H1 (cell line): ENCODE measurements around the gene BZW2. TPM values are rescaled to one million over a fixed set of nuclear protein-coding genes. Genes with fewer than 3 reads are reported as not detected.

Source experiments
- CTCF ChIA-PET: fragments of 300-600 bp; sonication (Branson Sonifier 250); formaldehyde crosslinking; loops from one replicate; lab custom pipeline; 2021; ENCODE audit not compliant: partially characterized antibody; lab: Charles Lee
- POLR2A ChIA-PET: fragments of 300-600 bp; sonication (Branson Sonifier 250); formaldehyde crosslinking; loops from one replicate; lab custom pipeline; 2021; ENCODE audit warnings: inconsistent platforms; ENCODE audit not compliant: partially characterized antibody; lab: Charles Lee
- DNase-seq, 2 experiments: peaks; one replicate each; pipeline versions ENCODE4 v3.0.0 to v3.0.0-alpha.2; 2010 to 2022; ENCODE audit warnings: low spot score in 2 of 2, low read depth in 1 of 2, mixed read lengths in 1 of 2
- FAIRE-seq: peaks from 2 replicates; lab custom pipeline; 2011; peaks lifted over from hg19 to GRCh38; lab: Jason Lieb, UNC
- H2AFZ ChIP-seq: 2 replicates; pipeline ENCODE4 v1.8.1; 2012; ENCODE audit warnings: low read length, inconsistent platforms
- H2AK5ac ChIP-seq: 2 replicates; pipeline ENCODE4 v1.6.1; 2013; ENCODE audit warnings: low read depth, low read length
- H2BK120ac ChIP-seq: replicated peaks from 2 replicates; pipeline ENCODE3; 2013; ENCODE audit warnings: low read depth, low read length, inconsistent platforms
- H2BK12ac ChIP-seq: 2 replicates; pipeline ENCODE4 v1.6.1; 2013; ENCODE audit warnings: low read depth, low read length
- H2BK15ac ChIP-seq: 2 replicates; pipeline ENCODE4 v1.6.1; 2013; ENCODE audit warnings: low read length
- H2BK20ac ChIP-seq: 2 replicates; pipeline ENCODE4 v1.6.1; 2013; ENCODE audit warnings: low read length
- H2BK5ac ChIP-seq: 2 replicates; pipeline ENCODE4 v1.6.1; 2013; ENCODE audit warnings: low read depth, low read length
- H3K14ac ChIP-seq: 2 replicates; pipeline ENCODE4 v1.6.1; 2013; ENCODE audit warnings: inconsistent platforms; ENCODE audit not compliant: insufficient read length
- H3K18ac ChIP-seq: 2 replicates; pipeline ENCODE4 v1.6.1; 2013; ENCODE audit warnings: low read length; ENCODE audit errors: extremely low read depth
- H3K23ac ChIP-seq: 2 replicates; pipeline ENCODE4 v1.6.1; 2013; ENCODE audit warnings: inconsistent platforms; ENCODE audit not compliant: insufficient read length
- H3K23me2 ChIP-seq: 2 replicates; pipeline ENCODE4 v1.6.1; 2013; ENCODE audit warnings: low read depth, low read length
- H3K27ac ChIP-seq: 2 replicates; pipeline ENCODE4 v1.6.1; 2011; ENCODE audit warnings: low read depth, low read length, inconsistent platforms
- H3K27me3 ChIP-seq, 4 experiments: replicated peaks in 1 of 4; 1 replicate in 1 of 4; 2 replicates in 3 of 4; pipeline versions ENCODE4 v1.6.1 to v1.8.1; 2011 to 2013; ENCODE audit warnings: low read length in 3 of 4, mild to moderate bottlenecking in 3 of 4, inconsistent platforms in 2 of 4, mixed read lengths in 2 of 4, moderate library complexity in 1 of 4; ENCODE audit not compliant: control insufficient read depth in 3 of 4, insufficient read depth in 3 of 4; ENCODE audit errors: extremely low read depth in 1 of 4
- H3K36me3 ChIP-seq, 4 experiments: 2 replicates each; pipeline versions ENCODE4 v1.6.1 to v1.8.1; 2011 to 2013; ENCODE audit warnings: mild to moderate bottlenecking in 4 of 4, low read length in 3 of 4, moderate library complexity in 2 of 4, control low read depth in 1 of 4, inconsistent platforms in 1 of 4; ENCODE audit not compliant: insufficient read depth in 4 of 4, control insufficient read depth in 2 of 4
- H3K4ac ChIP-seq: replicated peaks from 2 replicates; pipeline ENCODE3; 2013; ENCODE audit warnings: low read length, low read depth, mixed read lengths, inconsistent platforms; ENCODE audit not compliant: insufficient read length
- H3K4me1 ChIP-seq, 4 experiments: replicated peaks in 1 of 4; 1 replicate in 1 of 4; 2 replicates in 3 of 4; pipeline versions ENCODE4 v1.6.1 to v1.8.1; 2011 to 2013; ENCODE audit warnings: low read length in 3 of 4, inconsistent platforms in 2 of 4, mixed read lengths in 1 of 4; ENCODE audit not compliant: insufficient read depth in 4 of 4, control insufficient read depth in 3 of 4
- H3K4me2 ChIP-seq, 2 experiments: 2 replicates each; pipeline versions ENCODE4 v1.6.1 to v1.8.1; 2011 to 2013; ENCODE audit warnings: low read depth in 2 of 2, low read length in 2 of 2, control low read depth in 1 of 2, inconsistent platforms in 1 of 2, mild to moderate bottlenecking in 1 of 2; ENCODE audit not compliant: insufficient read depth in 1 of 2
- H3K4me3 ChIP-seq, 4 experiments: fragments of 200-600, 300-600 bp in 1 of 4; sonication (generic), shearing (Covaris generic), sonication (Bioruptor Twin) in 1 of 4; 2 replicates each; pipeline versions ENCODE4 v1.5.1 to v1.8.1; 2011 to 2016; ENCODE audit warnings: low read length in 4 of 4, low read depth in 3 of 4, control low read depth in 2 of 4, inconsistent platforms in 2 of 4, mild to moderate bottlenecking in 2 of 4, mixed read lengths in 1 of 4, moderate library complexity in 1 of 4; ENCODE audit not compliant: insufficient read depth in 2 of 4; ENCODE audit errors: extremely low read depth in 1 of 4
- H3K56ac ChIP-seq: replicated peaks from 2 replicates; pipeline ENCODE3; 2013; ENCODE audit warnings: low read depth, mild to moderate bottlenecking, mixed read lengths, low read length, inconsistent platforms; ENCODE audit not compliant: insufficient read length
- H3K79me1 ChIP-seq: 2 replicates; pipeline ENCODE4 v1.6.1; 2013; ENCODE audit warnings: low read depth, low read length, control low read depth
- H3K79me2 ChIP-seq, 2 experiments: 2 replicates each; pipeline versions ENCODE4 v1.6.1 to v1.8.1; 2012 to 2013; ENCODE audit warnings: low read length in 2 of 2, mild to moderate bottlenecking in 2 of 2, inconsistent platforms in 1 of 2; ENCODE audit not compliant: insufficient read depth in 2 of 2, control insufficient read depth in 1 of 2
- H3K9ac ChIP-seq, 4 experiments: replicated peaks in 1 of 4; 1 replicate in 1 of 4; 2 replicates in 3 of 4; pipeline versions ENCODE4 v1.6.1 to v1.8.1; 2011 to 2013; ENCODE audit warnings: low read depth in 3 of 4, low read length in 3 of 4, control low read depth in 2 of 4, mild to moderate bottlenecking in 2 of 4, moderate library complexity in 2 of 4, inconsistent platforms in 1 of 4; ENCODE audit errors: extremely low read depth in 1 of 4
- H3K9me3 ChIP-seq, 2 experiments: 2 replicates each; pipeline versions ENCODE4 v1.6.1 to v1.8.1; 2012 to 2013; ENCODE audit warnings: mild to moderate bottlenecking in 2 of 2, moderate library complexity in 2 of 2, control low read depth in 1 of 2, inconsistent platforms in 1 of 2, low read depth in 1 of 2, low read length in 1 of 2, mixed read lengths in 1 of 2; ENCODE audit not compliant: insufficient read depth in 2 of 2
- H4K20me1 ChIP-seq, 2 experiments: replicated peaks in 1 of 2; 2 replicates each; pipeline versions ENCODE3 to v1.8.1; 2011 to 2013; ENCODE audit warnings: inconsistent platforms in 2 of 2, low read length in 2 of 2, mild to moderate bottlenecking in 1 of 2; ENCODE audit not compliant: insufficient read depth in 2 of 2, control insufficient read depth in 1 of 2
- H4K5ac ChIP-seq: 2 replicates; pipeline ENCODE4 v1.6.1; 2013; ENCODE audit warnings: low read length, low read depth, mixed read lengths, inconsistent platforms; ENCODE audit not compliant: insufficient read length
- H4K8ac ChIP-seq: 2 replicates; pipeline ENCODE4 v1.8.0; 2013; ENCODE audit warnings: mild to moderate bottlenecking, moderate library complexity, low read length, inconsistent platforms; ENCODE audit not compliant: insufficient read depth; ENCODE audit errors: extremely low read depth
- H4K91ac ChIP-seq: replicated peaks from 2 replicates; pipeline ENCODE3; 2013; ENCODE audit warnings: low read length, mixed read lengths, inconsistent platforms; ENCODE audit not compliant: insufficient read length
- CTCF ChIP-seq, 3 experiments: IDR thresholded peaks; 1 replicate in 2 of 3; 2 replicates in 1 of 3; pipeline versions ENCODE4 v1.5.1 to v1.6.1; 2011; ENCODE audit warnings: low read length in 3 of 3, mild to moderate bottlenecking in 3 of 3, inconsistent platforms in 2 of 3, low read depth in 1 of 3, moderate library complexity in 1 of 3; ENCODE audit not compliant: insufficient read depth in 1 of 3; ENCODE audit errors: control extremely low read depth in 1 of 3
- RAD21 ChIP-seq, 2 experiments: IDR thresholded peaks in 1 of 2; conservative IDR thresholded peaks in 1 of 2; 2 replicates each; pipeline ENCODE4 v1.6.1; 2011; ENCODE audit warnings: low read depth in 2 of 2, low read length in 2 of 2, improper control_type of control experiment in 1 of 2, inconsistent platforms in 1 of 2, mild to moderate bottlenecking in 1 of 2, moderate library complexity in 1 of 2
- SAP30 ChIP-seq: fragments of 300-600 bp; sonication (generic); IDR thresholded peaks from 2 replicates; pipeline ENCODE4 v1.7.1; 2012; ENCODE audit warnings: low read length, moderate library complexity, mild to moderate bottlenecking, inconsistent platforms; ENCODE audit not compliant: insufficient read depth, insufficient replicate concordance
- WGBS, 2 experiments: shearing (Covaris generic) in 1 of 2; methylation state at CpG; one replicate each; pipeline versions ENCODE4 v1.1.6 to v1.1.7; 2013 to 2015; ENCODE audit warnings: low lambda C conversion rate in 2 of 2, mixed read lengths in 2 of 2, inconsistent platforms in 1 of 2, low coverage in 1 of 2, missing lambda C conversion rate in 1 of 2; ENCODE audit not compliant: insufficient replicate concordance in 2 of 2, insufficient coverage in 1 of 2, insufficient read length in 1 of 2; ENCODE audit errors: extremely low coverage in 1 of 2, missing lambda C conversion rate in 1 of 2; 5-methylcytosine and 5-hydroxymethylcytosine counted together
- polyA plus RNA-seq, 7 experiments: library from polyadenylated mRNA; depleted of rRNA in 3 of 7; stranded (reverse) in 5 of 7; unstranded in 2 of 7; fragments of >200 nt in 5 of 7; fragments of 200-250 nt in 2 of 7; gene quantifications; 1 replicate in 5 of 7; 2 replicates in 1 of 7; 4 replicates in 1 of 7; pipeline versions ENCODE4 v1.2.1 to v1.2.3, GENCODE V29; 2011 to 2013; ENCODE audit warnings: missing spikeins in 2 of 7, mixed read lengths in 2 of 7
- total RNA-seq: library from RNA; stranded (reverse); fragmentation: NEBNext Ultra II Directional; extraction: Animal tissue kit (Norgen Biotek cat#: 25700); gene quantifications from 2 replicates; pipeline ENCODE4 v1.2.1, GENCODE V29; 2021

Gene BZW2
- total and polyA plus RNA-seq, 2 of the 8 experiments (the other 6 are each of a cell fraction or from before 2014, with no cell fraction given), result 32.3 to 103 TPM

DNA sequence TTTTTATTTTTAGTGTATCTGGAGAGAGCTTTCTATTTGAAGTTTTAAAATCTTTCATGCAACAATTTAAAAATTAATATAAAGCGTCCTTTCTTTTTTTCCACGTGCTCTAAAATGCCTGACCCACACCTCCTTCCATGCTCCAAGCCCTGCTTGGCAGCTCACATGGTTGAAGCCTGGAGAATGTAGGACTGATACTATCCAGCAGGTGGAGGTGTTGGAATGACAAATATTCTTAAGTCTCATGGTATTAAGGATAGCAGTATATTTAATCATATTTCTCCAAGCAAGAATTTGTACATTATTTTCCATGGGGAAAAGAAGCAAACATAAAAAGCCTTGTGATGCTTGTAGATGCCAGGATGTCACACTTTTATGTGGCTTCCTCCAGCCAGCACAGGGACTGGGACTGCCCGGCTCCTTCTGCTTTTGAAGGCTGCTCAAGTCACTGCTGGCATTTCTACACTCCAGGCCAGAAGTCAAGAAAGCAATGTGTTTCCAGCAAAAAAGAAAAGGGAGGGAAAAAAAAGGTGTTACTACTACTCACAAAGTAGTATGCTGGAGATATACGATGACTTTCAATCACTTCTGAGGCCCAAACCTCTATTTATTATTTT lies 49.7 kb downstream of the BZW2 start:
- CTCF ChIA-PET, result interaction anchor here (0.7 to 3.0 kb wide), 24 partner anchors 9 to 691 kb away, joined by 3 to 12 read pairs (median 4); no protein-coding TSS in a partner anchor
- Histone ChIP-seq H4K5ac (no peak overlapping the region), H4K91ac (no peak overlapping the region), H3K4me3 (no peak overlapping the region), H3K23ac (no peak overlapping the region), H3K36me3 (peaks cover 9 to 53% (median 32%) of the 10 kb centered on the region in 4 experiments), H2AFZ (no peak overlapping the region), H3K18ac (no peak overlapping the region), H3K14ac (no peak overlapping the region), H4K20me1 (peaks cover 0 to 3% of the 10 kb centered on the region in 2 experiments), H2BK5ac (no peak overlapping the region), H2BK120ac (no peak overlapping the region), H2AK5ac (no peak overlapping the region), H3K27ac (no peak overlapping the region), H2BK12ac (no peak overlapping the region), H3K79me2 (no peaks in the 10 kb centered on the region), H2BK20ac (no peak overlapping the region), H4K8ac (no peak overlapping the region), H3K4me2 (no peak overlapping the region), H3K4ac (no peak overlapping the region), H3K56ac (no peak overlapping the region), H3K27me3 (no peaks in the 10 kb centered on the region), H3K79me1 (no peaks in the 10 kb centered on the region), H3K9me3 (no peaks in the 10 kb centered on the region), H3K23me2 (no peaks in the 10 kb centered on the region), H3K9ac (no peak overlapping the region), H3K4me1 (no peaks in the 10 kb centered on the region), H2BK15ac (no peak overlapping the region)
- FAIRE-seq (peak; percentile 78), DNase-seq (no peak)
- TF ChIP-seq SAP30, result no peak
- peak; percentile 65 to 72 for TF ChIP-seq RAD21 (IDR thresholded peaks at IDR 0.05 in 1 of 2, conservative IDR thresholded peaks at IDR 0.05 in 1 of 2; ENCODE audit: low read depth in 2 of 2, low read length in 2 of 2)
- TF ChIP-seq CTCF (IDR thresholded peaks at IDR 0.05; ENCODE audit: control extremely low read depth in 1 of 3, insufficient read depth in 1 of 3, low read depth in 1 of 3, low read length in 3 of 3), result peak; percentile 33 to 69 (median 36); a peak in 3 of 4 replicates
- POLR2A ChIA-PET, result no interaction called here
- 89% methylated on average over 4 of the region's 4 CpGs; no CpG with 5 or more reads in 1 of the 2 experiments for WGBS, 2 experiments
